NCI-H2081 (cell line): ENCODE measurements around the gene ISYNA1.
A peak's percentile ranks its signal among the peaks of the same experiment; 100 is the strongest.

Experiments used
- DNase-seq, 2 experiments: peaks; one replicate each; lab custom pipeline; 2025; lab: John Stamatoyannopoulos, UW

The ISYNA1 gene

GRCh38 chr19:18437491-18438330, at the start of gene ISYNA1:
ISYNA1 (minus strand) TSS chr19:18438133; CDS start chr19:18437979, 154 bp downstream.
- no peak for DNase-seq

- no peak for DNase-seq
Observed at GRCh38 chr19:18486746-18487145, 48.8 kb upstream of the ISYNA1 start.

- DNase-seq, result no peak
Observed at GRCh38 chr19:18484992-18485391, 47.1 kb upstream of the ISYNA1 start.

GRCh38 chr19:18483119-18483890, 45.4 kb upstream of the ISYNA1 start:
- peak in 1 of 2 experiments; percentile 38 for DNase-seq

- DNase-seq, result no peak
Observed at GRCh38 chr19:18481505-18482222, 43.7 kb upstream of the ISYNA1 start.

GRCh38 chr19:18480006-18480691, 42.2 kb upstream of the ISYNA1 start:
- DNase-seq, result peak in 1 of 2 experiments; percentile 18

GRCh38 chr19:18478545-18479311, 40.8 kb upstream of the ISYNA1 start:
- no peak for DNase-seq

- no peak for DNase-seq
Observed at GRCh38 chr19:18477974-18478373, 40.0 kb upstream of the ISYNA1 start.

- DNase-seq, result no peak
Observed at GRCh38 chr19:18477042-18477779, 39.3 kb upstream of the ISYNA1 start.

GRCh38 chr19:18476507-18477041, 38.6 kb upstream of the ISYNA1 start:
- no peak for DNase-seq

- DNase-seq, result no peak
Observed at GRCh38 chr19:18475762-18476331, 37.9 kb upstream of the ISYNA1 start.

GRCh38 chr19:18475004-18475453, 37.1 kb upstream of the ISYNA1 start:
- DNase-seq, result no peak

GRCh38 chr19:18474366-18474887, 36.5 kb upstream of the ISYNA1 start:
- no peak for DNase-seq

GRCh38 chr19:18473706-18474087, 35.8 kb upstream of the ISYNA1 start:
- DNase-seq, result no peak

- no peak for DNase-seq
Observed at GRCh38 chr19:18473003-18473705, 35.2 kb upstream of the ISYNA1 start.

- DNase-seq, result no peak
Observed at GRCh38 chr19:18470787-18471186, 32.9 kb upstream of the ISYNA1 start.

- DNase-seq, result peak in 1 of 2 experiments; percentile 17
Observed at GRCh38 chr19:18469069-18469846, 31.3 kb upstream of the ISYNA1 start.

GRCh38 chr19:18468517-18468916, 30.6 kb upstream of the ISYNA1 start:
- no peak for DNase-seq
